K562 (cell line): Measurements from ENCODE around the gene SV2C. TPM values are rescaled to one million over a fixed set of nuclear protein-coding genes. Genes with fewer than 3 reads are reported as not detected.

Source experiments
- ATAC-seq: fragments of 200-7000 bp; cut with Tn5 transposase; 3 replicates; pipeline ENCODE4 v1.9.1; 2020; ENCODE audit warnings: moderate library complexity
- BruUV-seq: library from RNA; stranded (reverse); fragments of 400-500 nt; replicated peaks from 2 replicates; lab custom pipeline; 2021; lab: Mats Ljungman, UMichigan
- CTCF ChIA-PET: fragments of 300-600 bp; formaldehyde crosslinking; extraction: SDS; loops from one replicate; lab custom pipeline; 2021; ENCODE audit warnings: low intra/inter-chr PET ratio; lab: Yijun Ruan, JAX
- POLR2A ChIA-PET: fragments of 300-600, 350-650 bp; sonication (Branson Sonifier 250); formaldehyde crosslinking; extraction: SDS; loops from one replicate; lab custom pipeline; 2021; ENCODE audit warnings: antibody characterized with exemption, inconsistent platforms; lab: Yijun Ruan, JAX
- DNase-seq, 4 experiments: peaks; one replicate each; pipeline versions ENCODE4 v3.0.0 to v3.0.0-alpha.2; 2011 to 2018; ENCODE audit warnings: low spot score in 3 of 4, mixed read lengths in 3 of 4; ENCODE audit errors: extremely low read depth in 1 of 4
- FAIRE-seq: peaks from 2 replicates; lab custom pipeline; 2011; peaks lifted over from hg19 to GRCh38; lab: Jason Lieb, UNC
- H2AFZ ChIP-seq: 2 replicates; pipeline ENCODE4 v1.6.0; 2011; ENCODE audit warnings: low read depth, low read length, control low read depth, inconsistent platforms
- H3K27ac ChIP-seq: fragments of 200-600 bp; 3 replicates; pipeline ENCODE4 v1.8.0; 2011; ENCODE audit warnings: low read depth, mild to moderate bottlenecking, control low read depth, inconsistent platforms, low read length, moderate library complexity, mixed read lengths; ENCODE audit errors: extremely low read depth
- H3K27me3 ChIP-seq, 2 experiments: fragments of 300-600 bp in 1 of 2; 2 replicates in 1 of 2; 3 replicates in 1 of 2; pipeline versions ENCODE4 v1.6.0 to v1.8.0; 2011; ENCODE audit warnings: inconsistent platforms in 2 of 2, low read length in 2 of 2, mild to moderate bottlenecking in 1 of 2, mixed read lengths in 1 of 2, moderate library complexity in 1 of 2; ENCODE audit not compliant: control insufficient read depth in 2 of 2, insufficient read depth in 2 of 2
- H3K36me3 ChIP-seq: fragments of 300-600 bp; 3 replicates; pipeline ENCODE4 v1.8.0; 2011; ENCODE audit warnings: mild to moderate bottlenecking, low read length, inconsistent platforms; ENCODE audit not compliant: control insufficient read depth, insufficient read depth
- H3K4me1 ChIP-seq, 2 experiments: fragments of 200-600 bp in 1 of 2; replicated peaks in 1 of 2; 2 replicates in 1 of 2; 3 replicates in 1 of 2; pipeline versions ENCODE4 v1.5.1 to v1.8.0; 2011; ENCODE audit warnings: inconsistent platforms in 2 of 2, low read length in 2 of 2, mild to moderate bottlenecking in 1 of 2, mixed read lengths in 1 of 2, moderate library complexity in 1 of 2; ENCODE audit not compliant: control insufficient read depth in 2 of 2, insufficient read depth in 2 of 2
- H3K4me2 ChIP-seq: 2 replicates; pipeline ENCODE4 v1.6.1; 2011; ENCODE audit warnings: low read length, control low read depth, inconsistent platforms, mixed read lengths; ENCODE audit not compliant: insufficient read depth
- H3K4me3 ChIP-seq: fragments of 200-600 bp; sonication (generic), shearing (Covaris generic); 2 replicates; pipeline ENCODE4 v1.5.1; 2016; ENCODE audit warnings: control low read depth, inconsistent platforms
- H3K79me2 ChIP-seq: fragments of 200-600 bp; 3 replicates; pipeline ENCODE4 v1.8.0; 2011; ENCODE audit warnings: low read length, inconsistent platforms; ENCODE audit not compliant: control insufficient read depth, insufficient read depth
- H3K9ac ChIP-seq, 2 experiments: 2 replicates each; pipeline versions ENCODE4 v1.6.0 to v1.6.1; 2011; ENCODE audit warnings: low read depth in 2 of 2, low read length in 2 of 2, control low read depth in 1 of 2, inconsistent platforms in 1 of 2, mild to moderate bottlenecking in 1 of 2, mixed read lengths in 1 of 2; ENCODE audit not compliant: insufficient read depth in 1 of 2
- H3K9me1 ChIP-seq: one replicate; pipeline ENCODE4 v1.6.0; 2011; ENCODE audit warnings: inconsistent platforms, mild to moderate bottlenecking, low read length, moderate library complexity; ENCODE audit not compliant: control insufficient read depth, insufficient read depth
- H3K9me3 ChIP-seq: replicated peaks from 2 replicates; pipeline ENCODE4 v1.5.1; 2011; ENCODE audit warnings: low read depth, low read length, inconsistent platforms; ENCODE audit not compliant: control insufficient read depth, insufficient read depth
- H4K20me1 ChIP-seq: replicated peaks from 2 replicates; pipeline ENCODE4 v1.6.1; 2011; ENCODE audit warnings: low read length, inconsistent platforms, mixed read lengths; ENCODE audit not compliant: control insufficient read depth, insufficient read depth
- ARHGAP35 ChIP-seq: fragments of 450-650 bp; IDR thresholded peaks from 2 replicates; pipeline ENCODE4 v1.6.1; 2018; ENCODE audit not compliant: partially characterized antibody
- CHD7 ChIP-seq: fragments of 200-600 bp; sonication (generic); IDR thresholded peaks from one replicate; pipeline ENCODE4 v1.6.1; 2012; ENCODE audit warnings: mild to moderate bottlenecking, low read depth, low read length, inconsistent platforms
- GTF2E2 ChIP-seq: fragments of 200-800 bp; sonication (Bioruptor generic); IDR thresholded peaks from 2 replicates; pipeline ENCODE4 v1.6.1; 2016; ENCODE audit warnings: missing genetic modification characterization, missing compliant biosample characterization
- POU5F1 ChIP-seq: fragments of 150-350 bp; IDR thresholded peaks from 2 replicates; pipeline ENCODE4 v1.6.1; 2014; ENCODE audit warnings: borderline replicate concordance, low read length, low read depth, mild to moderate bottlenecking; ENCODE audit not compliant: partially characterized antibody
- VEZF1 ChIP-seq: fragments of 200-800 bp; sonication (Bioruptor generic); IDR thresholded peaks from 2 replicates; pipeline ENCODE4 v1.6.1; 2017; ENCODE audit warnings: missing genetic modification characterization, missing compliant biosample characterization
- ZNF699 ChIP-seq: fragments of 250-450 bp; sonication (Bioruptor Pico); IDR thresholded peaks from 2 replicates; pipeline ENCODE4 v1.8.0; 2021; ENCODE audit warnings: mild to moderate bottlenecking, moderate library complexity; ENCODE audit not compliant: insufficient replicate concordance
- WGBS: fragments of 100-300 bp; shearing (Covaris generic); methylation state at CpG from one replicate; pipeline ENCODE4 v1.1.6; 2016; ENCODE audit warnings: low coverage, mixed read lengths; ENCODE audit not compliant: insufficient coverage; ENCODE audit errors: missing lambda C conversion rate; 5-methylcytosine and 5-hydroxymethylcytosine counted together
- in situ Hi-C: fragments of 300-500 bp; cut with MboI; formaldehyde crosslinking; loops from 4 replicates; pipeline ENCODE4 v1.15.0; 2018; ENCODE audit warnings: inconsistent platforms, mixed read lengths
- intact Hi-C: fragments of 100-400 bp; cut with micrococcal nuclease; formaldehyde crosslinking; loops from 2 replicates; pipeline ENCODE4 v1.14.2; 2022
- polyA plus RNA-seq, 8 experiments: library from polyadenylated mRNA; depleted of rRNA in 4 of 8; stranded (reverse) in 5 of 8; unstranded in 3 of 8; fragments of >200 nt; fragmentation: Nextera tagmentation in 2 of 8; fragmentation: Illumina TruSeq in 1 of 8; extraction: Ambion mirVana in 2 of 8; extraction: Trizol in 1 of 8; gene quantifications; 2 replicates each; pipeline versions ENCODE4 v1.2.1 to v1.2.3, GENCODE V29; 2011 to 2014; ENCODE audit warnings: inconsistent platforms in 1 of 8, missing spikeins in 1 of 8
- total RNA-seq, 7 experiments: library from RNA; depleted of rRNA in 6 of 7; stranded (reverse); fragments of >200 nt in 6 of 7; fragmentation: Illumina TruSeq in 2 of 7; extraction: Trizol in 2 of 7; gene quantifications; 2 replicates each; pipeline versions ENCODE4 v1.2.1 to v1.2.3, GENCODE V29; 2011 to 2021; ENCODE audit warnings: low replicate concordance in 1 of 7

SV2C gene
- total and polyA plus RNA-seq, 9 of the 15 experiments (the other 6 are each of a cell fraction or from before 2014, with no cell fraction given) = 0.05 TPM; not detected in 8

GRCh38 chr5:76264681-76265080 lies 181.5 kb downstream of the SV2C start:
- no peaks in the 10 kb centered on the region for H3K36me3 ChIP-seq
- H3K27me3 ChIP-seq = peaks cover 21 to 29% of the 10 kb centered on the region in 2 experiments
- H3K9ac ChIP-seq = no peak overlapping the region
- H3K4me2 ChIP-seq = no peak overlapping the region
- POLR2A ChIA-PET = interaction anchor here (0.8 to 1.0 kb wide), 2 partner anchors 12 to 1216 kb away, joined by 3 to 4 read pairs; no protein-coding TSS in a partner anchor
- no peak for DNase-seq
- no peaks in the 10 kb centered on the region for H3K9me3 ChIP-seq
- no peaks in the 10 kb centered on the region for H3K79me2 ChIP-seq
- CTCF ChIA-PET = no interaction called here
- in situ Hi-C loops (no loop called here), intact Hi-C loops (no loop called here)
- H3K27ac ChIP-seq = no peak overlapping the region
- no TSS peak for BruUV-seq
- no peaks in the 10 kb centered on the region for H4K20me1 ChIP-seq
- H2AFZ ChIP-seq = no peak overlapping the region
- H3K4me3 ChIP-seq = no peak overlapping the region
- WGBS = 5% methylated on average over 5 of the region's 5 CpGs
- no peak for ATAC-seq
- H3K9me1 ChIP-seq = no peaks in the 10 kb centered on the region
- no peak for FAIRE-seq
- no peaks in the 10 kb centered on the region; a peak in 1 of 5 replicates for H3K4me1 ChIP-seq
- TF ChIP-seq ARHGAP35 (no peak), VEZF1 (CRISPR knock-in tag) (no peak), ZNF699 (CRISPR knock-in tag) (no peak), GTF2E2 (tag) (no peak), CHD7 (no peak), POU5F1 (no peak)
